Dermis microvascular lymphatic vessel endothelial cell (primary cell): ENCODE measurements around the gene SLC5A12. TPM values are rescaled to one million over a fixed set of nuclear protein-coding genes. Genes with fewer than 3 reads are reported as not detected.

Source experiments
- DNase-seq, 2 donors: peaks; one replicate each; pipeline versions ENCODE4 v3.0.0 to v3.0.0-alpha.2; 2010; ENCODE audit warnings: low read depth in 2 of 2
- total RNA-seq: library from RNA; depleted of rRNA; stranded (reverse); fragments of >200 nt; gene quantifications from 2 replicates; pipeline ENCODE4 v1.2.1, GENCODE V29; 2014

The SLC5A12 gene
- not detected in 2 replicates for total RNA-seq

GRCh38 chr11:26721948-26722475, at the start of gene SLC5A12:
TSS of gene SLC5A12 (minus strand) at chr11:26722060. CDS start at chr11:26721714, 346 bp downstream.
- no peak for DNase-seq

GRCh38 chr11:26769027-26769426, 47.2 kb upstream of the SLC5A12 start:
- DNase-seq, result no peak

- DNase-seq, result no peak
Observed at GRCh38 chr11:26767060-26767459, 45.2 kb upstream of the SLC5A12 start.

- no peak for DNase-seq
Observed at GRCh38 chr11:26765323-26765722, 43.5 kb upstream of the SLC5A12 start.

GRCh38 chr11:26764825-26765224, 43.0 kb upstream of the SLC5A12 start:
- no peak for DNase-seq

- DNase-seq, result no peak
Observed at GRCh38 chr11:26764315-26764714, 42.5 kb upstream of the SLC5A12 start.

- DNase-seq, result no peak
Observed at GRCh38 chr11:26762089-26762488, 40.2 kb upstream of the SLC5A12 start.

GRCh38 chr11:26761361-26761809, 39.5 kb upstream of the SLC5A12 start:
- DNase-seq, result no peak

GRCh38 chr11:26757995-26758394, 36.1 kb upstream of the SLC5A12 start:
- no peak for DNase-seq

GRCh38 chr11:26755762-26756161, 33.9 kb upstream of the SLC5A12 start:
- no peak for DNase-seq

- peak; percentile 11 to 12 for DNase-seq
Observed at GRCh38 chr11:26753723-26754504, 32.1 kb upstream of the SLC5A12 start.

GRCh38 chr11:26749927-26750326, 28.1 kb upstream of the SLC5A12 start:
- no peak for DNase-seq

GRCh38 chr11:26743622-26744021, 21.8 kb upstream of the SLC5A12 start:
- DNase-seq, result no peak

- no peak for DNase-seq
Observed at GRCh38 chr11:26742966-26743365, 21.1 kb upstream of the SLC5A12 start.

- no peak for DNase-seq
Observed at GRCh38 chr11:26741036-26741435, 19.2 kb upstream of the SLC5A12 start.

GRCh38 chr11:26739366-26740073, 17.7 kb upstream of the SLC5A12 start:
- no peak for DNase-seq

- no peak for DNase-seq
Observed at GRCh38 chr11:26734691-26735090, 12.8 kb upstream of the SLC5A12 start.

GRCh38 chr11:26731084-26731456, 9.2 kb upstream of the SLC5A12 start:
- DNase-seq, result no peak

GRCh38 chr11:26730414-26731083, 8.7 kb upstream of the SLC5A12 start:
- DNase-seq, result no peak

GRCh38 chr11:26729284-26729683, 7.4 kb upstream of the SLC5A12 start:
- DNase-seq, result no peak

GRCh38 chr11:26726960-26727359, 5.1 kb upstream of the SLC5A12 start:
- DNase-seq, result no peak

- no peak for DNase-seq
Observed at GRCh38 chr11:26719998-26720397, 1.9 kb downstream of the SLC5A12 start.
